MM.1S (cell line): Measurements from ENCODE around the gene CD14.
"Not testable (repeated sequence)": the region's sequence is repeated elsewhere in the genome, so short reads cannot be mapped to it uniquely, and the experiment has no call there.

Experiments used
- DNase-seq: peaks from one replicate; pipeline ENCODE4 v3.0.0-alpha.2; 2015
- H2AFZ ChIP-seq: fragments of 300-600 bp; sonication (generic); 2 replicates; pipeline ENCODE4 v1.6.0; 2016; ENCODE audit warnings: antibody characterized with exemption, low read length
- H3F3A ChIP-seq: fragments of 300-600 bp; sonication (generic); 2 replicates; pipeline ENCODE4 v1.6.1; 2016; ENCODE audit warnings: mild to moderate bottlenecking, antibody characterized with exemption, low read length, moderate library complexity, mixed read lengths; ENCODE audit not compliant: insufficient read depth
- H3K27ac ChIP-seq: fragments of 300-600 bp; sonication (generic); 2 replicates; pipeline ENCODE4 v1.5.1; 2016; ENCODE audit warnings: mild to moderate bottlenecking, low read length
- H3K27me3 ChIP-seq: fragments of 300-600 bp; sonication (generic); replicated peaks from 2 replicates; pipeline ENCODE4 v1.6.0; 2016; ENCODE audit warnings: low read length; ENCODE audit not compliant: insufficient read depth
- H3K36me3 ChIP-seq: fragments of 300-600 bp; sonication (generic); replicated peaks from 2 replicates; pipeline ENCODE4 v1.6.1; 2016; ENCODE audit warnings: mild to moderate bottlenecking, low read length, mixed read lengths; ENCODE audit not compliant: insufficient read depth
- H3K4me1 ChIP-seq: fragments of 300-600 bp; sonication (generic); 2 replicates; pipeline ENCODE4 v1.6.1; 2016; ENCODE audit warnings: low read length, mixed read lengths
- H3K4me2 ChIP-seq: fragments of 300-600 bp; sonication (generic); 2 replicates; pipeline ENCODE4 v1.6.0; 2016; ENCODE audit warnings: low read depth, low read length
- H3K4me3 ChIP-seq: fragments of 300-600 bp; sonication (generic); 2 replicates; pipeline ENCODE4 v1.5.1; 2016; ENCODE audit warnings: low read length, mixed read lengths
- H3K79me2 ChIP-seq: fragments of 300-600 bp; sonication (generic); 2 replicates; pipeline ENCODE4 v1.6.1; 2016; ENCODE audit warnings: mixed run types, low read length, mixed read lengths
- H3K9ac ChIP-seq: fragments of 300-600 bp; sonication (generic); 2 replicates; pipeline ENCODE4 v1.6.1; 2016; ENCODE audit warnings: low read length, mixed read lengths
- H3K9me2 ChIP-seq: fragments of 300-600 bp; sonication (generic); replicated peaks from 2 replicates; pipeline ENCODE4 v1.6.1; 2016; ENCODE audit warnings: mild to moderate bottlenecking, low read length, mixed read lengths; ENCODE audit not compliant: insufficient read depth
- H3K9me3 ChIP-seq: fragments of 300-600 bp; sonication (generic); replicated peaks from 2 replicates; pipeline ENCODE4 v1.6.1; 2016; ENCODE audit warnings: mild to moderate bottlenecking, low read length, mixed read lengths; ENCODE audit not compliant: insufficient read depth
- H4K20me1 ChIP-seq: fragments of 300-600 bp; sonication (generic); 2 replicates; pipeline ENCODE4 v1.6.1; 2016; ENCODE audit warnings: mild to moderate bottlenecking, low read length, moderate library complexity, mixed read lengths; ENCODE audit not compliant: insufficient read depth
- CTCF ChIP-seq: fragments of 300-600 bp; sonication (generic); IDR thresholded peaks from 2 replicates; pipeline ENCODE4 v1.5.1; 2016; ENCODE audit warnings: antibody characterized with exemption, low read length, mixed read lengths
- EZH2 ChIP-seq: fragments of 300-600 bp; sonication (generic); optimal IDR thresholded peaks from 2 replicates; pipeline ENCODE3; 2017; ENCODE audit warnings: low read depth, mild to moderate bottlenecking, antibody characterized with exemption, low read length, mixed read lengths
- EZH2phosphoT487 ChIP-seq: fragments of 300-600 bp; sonication (generic); IDR thresholded peaks from 2 replicates; pipeline ENCODE4 v1.6.1; 2018; ENCODE audit warnings: antibody characterized with exemption, low read length

CD14 gene

GRCh38 chr5:140639148-140639981 is 6.4 kb upstream of the CD14 start, which contains the start of gene TMCO6:
Gene TMCO6 (plus strand): TSS chr5:140639451. CDS start chr5:140639528, 77 bp downstream.
- Histone ChIP-seq H3K9me2 (no peaks in the 10 kb centered on the region), H3K9ac (peak within 1 kb of the TSS; percentile 81), H4K20me1 (no peaks in the 10 kb centered on the region), H3K79me2 (peaks cover 17% of the 10 kb centered on the region), H3K4me3 (peak within 1 kb of the TSS; percentile 79), H3K36me3 (no peaks in the 10 kb centered on the region), H2AFZ (peak within 1 kb of the TSS; percentile 94), H3K4me1 (peaks cover 5% of the 10 kb centered on the region; the same call in 1 of the 2 replicates), H3K9me3 (no peaks in the 10 kb centered on the region), H3K4me2 (peak within 1 kb of the TSS; percentile 94), H3K27me3 (no peaks in the 10 kb centered on the region), H3F3A (peaks cover 12% of the 10 kb centered on the region), H3K27ac (peak within 1 kb of the TSS; percentile 47; the same call in 1 of the 2 replicates)
- TF ChIP-seq EZH2 (no peak), CTCF (peak; percentile 64), EZH2phosphoT487 (no peak)
- DNase-seq, result peak; percentile 94

DNA sequence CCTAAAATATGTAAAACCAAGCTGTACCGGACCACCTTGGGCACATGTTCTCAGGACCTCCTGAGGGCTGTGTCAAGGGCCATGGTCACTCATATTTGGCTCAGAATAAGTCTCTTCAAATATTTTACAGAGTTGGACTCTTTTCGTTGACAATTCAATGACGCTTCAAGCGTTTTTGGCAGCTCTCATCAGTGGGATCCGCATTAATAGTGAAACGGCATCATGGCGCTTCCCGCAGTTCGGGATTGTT is 5.8 kb upstream of the CD14 start:
- H3K4me1 ChIP-seq, H3K9me2 ChIP-seq, H3K9me3 ChIP-seq, H3K36me3 ChIP-seq, H4K20me1 ChIP-seq, H3K27me3 ChIP-seq, DNase-seq: not testable (repeated sequence)
- Histone ChIP-seq H3K79me2 (peaks cover 12% of the 10 kb centered on the region), H3K4me3 (peak overlapping the region; percentile 79), H3K4me2 (peak overlapping the region; percentile 81), H3K9ac (peak overlapping the region; percentile 46; the same call in 1 of the 2 replicates), H3F3A (peaks cover 12% of the 10 kb centered on the region), H3K27ac (peak overlapping the region; percentile 47; the same call in 1 of the 2 replicates), H2AFZ (peak overlapping the region; percentile 94)

GRCh38 chr5:140637371-140638100 is 4.6 kb upstream of the CD14 start:
- Histone ChIP-seq H3F3A (peaks cover 12% of the 10 kb centered on the region), H3K9me3 (no peaks in the 10 kb centered on the region), H3K79me2 (peaks cover 8% of the 10 kb centered on the region; the same call in 1 of the 2 replicates), H3K4me3 (no peak overlapping the region), H3K9me2 (no peaks in the 10 kb centered on the region), H3K36me3 (no peaks in the 10 kb centered on the region), H4K20me1 (no peaks in the 10 kb centered on the region), H3K27ac (no peak overlapping the region), H3K4me1 (peaks cover 7% of the 10 kb centered on the region; the same call in 1 of the 2 replicates), H3K9ac (no peak overlapping the region), H2AFZ (no peak overlapping the region), H3K4me2 (no peak overlapping the region), H3K27me3 (0 out of 2 replicates have a peak, but pooled peaks cover 6% of the 10 kb centered on the region)
- TF ChIP-seq EZH2 (no peak), CTCF (no peak), EZH2phosphoT487 (no peak)
- no peak for DNase-seq
